GM12878 (cell line): ENCODE data around the gene CSMD2. TPM values are rescaled to one million over a fixed set of nuclear protein-coding genes. Genes with fewer than 3 reads are reported as not detected.

Experiments used
- ATAC-seq: fragments of 200-7000 bp; cut with Tn5 transposase; 3 replicates; pipeline ENCODE4 v1.9.1; 2020; ENCODE audit warnings: mild to moderate bottlenecking, moderate library complexity
- BruUV-seq: library from RNA; stranded (reverse); fragments of 400-500 nt; replicated peaks from 2 replicates; lab custom pipeline; 2021; lab: Mats Ljungman, UMichigan
- CTCF ChIA-PET: fragments of 300-600 bp; sonication (Branson Sonifier 250); formaldehyde crosslinking; extraction: SDS; loops from one replicate; lab custom pipeline; 2021; ENCODE audit warnings: inconsistent platforms; lab: Yijun Ruan, JAX
- POLR2A ChIA-PET: fragments of 350-600 bp; formaldehyde crosslinking; extraction: SDS; loops from one replicate; lab custom pipeline; 2021; ENCODE audit warnings: inconsistent platforms; lab: Charles Lee
- RAD21 ChIA-PET: fragments of 300-600 bp; sonication (Branson Sonifier 250); formaldehyde crosslinking; loops from one replicate; lab custom pipeline; 2023; ENCODE audit warnings: antibody characterized with exemption; ENCODE audit not compliant: unreplicated experiment; lab: Charles Lee
- SMC1A ChIA-PET: fragments of 300-600 bp; sonication (Branson Sonifier 250); formaldehyde crosslinking; loops from one replicate; lab custom pipeline; 2023; ENCODE audit not compliant: unreplicated experiment, uncharacterized antibody; lab: Charles Lee
- DNase-seq: peaks from one replicate; pipeline ENCODE4 v3.0.0-alpha.2; 2011; ENCODE audit warnings: low read depth, low spot score
- FAIRE-seq: peaks from 3 replicates; lab custom pipeline; 2011; peaks lifted over from hg19 to GRCh38; lab: Jason Lieb, UNC
- H2AFZ ChIP-seq: 2 replicates; pipeline ENCODE4 v1.6.0; 2011; ENCODE audit warnings: low read depth, low read length, control low read depth; ENCODE audit not compliant: control insufficient read depth
- H3K27ac ChIP-seq: 2 replicates; pipeline ENCODE4 v1.5.1; 2011; ENCODE audit warnings: control low read depth; ENCODE audit not compliant: control insufficient read depth, insufficient read depth
- H3K27me3 ChIP-seq, 2 experiments: replicated peaks in 1 of 2; 2 replicates each; pipeline versions ENCODE4 v1.6.0 to v1.6.1; 2011; ENCODE audit warnings: low read length in 1 of 2; ENCODE audit not compliant: control insufficient read depth in 2 of 2, insufficient read depth in 2 of 2
- H3K36me3 ChIP-seq, 2 experiments: 2 replicates each; pipeline ENCODE4 v1.5.1; 2011; ENCODE audit warnings: low read length in 1 of 2; ENCODE audit not compliant: control insufficient read depth in 2 of 2, insufficient read depth in 2 of 2
- H3K4me1 ChIP-seq: 2 replicates; pipeline ENCODE4 v1.6.1; 2011; ENCODE audit warnings: mild to moderate bottlenecking, low read length, moderate library complexity, mixed read lengths; ENCODE audit not compliant: control insufficient read depth, insufficient read depth
- H3K4me2 ChIP-seq: 2 replicates; pipeline ENCODE4 v1.6.0; 2011; ENCODE audit warnings: control low read depth; ENCODE audit not compliant: control insufficient read depth, insufficient read depth
- H3K4me3 ChIP-seq: fragments of 200-600 bp; sonication (generic); 2 replicates; pipeline ENCODE4 v1.5.1; 2016
- H3K79me2 ChIP-seq: 2 replicates; pipeline ENCODE4 v1.6.0; 2011; ENCODE audit warnings: low read length; ENCODE audit not compliant: control insufficient read depth, insufficient read depth
- H3K9ac ChIP-seq: 2 replicates; pipeline ENCODE4 v1.8.0; 2011; ENCODE audit warnings: low read length, control low read depth, mixed read lengths; ENCODE audit not compliant: control insufficient read depth, insufficient read depth
- H3K9me3 ChIP-seq: replicated peaks from 3 replicates; pipeline ENCODE4 v1.5.1; 2011; ENCODE audit warnings: mild to moderate bottlenecking, low read length; ENCODE audit not compliant: control insufficient read depth, insufficient read depth
- H4K20me1 ChIP-seq: 2 replicates; pipeline ENCODE4 v1.6.0; 2011; ENCODE audit not compliant: control insufficient read depth, insufficient read depth
- CEBPB ChIP-seq, 2 experiments: fragments of 150-350 bp in 1 of 2; IDR thresholded peaks; 2 replicates each; pipeline ENCODE4 v1.6.1; 2012 to 2014; ENCODE audit warnings: low read depth in 2 of 2, low read length in 2 of 2, borderline replicate concordance in 1 of 2, inconsistent platforms in 1 of 2
- EGR1 ChIP-seq, 2 experiments: IDR thresholded peaks; 1 replicate in 1 of 2; 2 replicates in 1 of 2; pipeline ENCODE4 v1.6.1; 2011 to 2012; ENCODE audit warnings: low read depth in 2 of 2, low read length in 2 of 2, borderline replicate concordance in 1 of 2, mild to moderate bottlenecking in 1 of 2, moderate library complexity in 1 of 2
- JUND ChIP-seq: IDR thresholded peaks from 2 replicates; pipeline ENCODE4 v1.6.1; 2012; ENCODE audit warnings: low read depth, mild to moderate bottlenecking, low read length, improper control_type of control experiment, moderate library complexity
- NFXL1 ChIP-seq: fragments of 450-650 bp; IDR thresholded peaks from 2 replicates; pipeline ENCODE4 v1.6.1; 2017; ENCODE audit warnings: antibody characterized with exemption, mild to moderate bottlenecking, borderline replicate concordance
- WGBS: methylation state at CpG from one replicate; pipeline ENCODE4 v1.1.6; 2016; ENCODE audit warnings: low lambda C conversion rate; ENCODE audit not compliant: insufficient replicate concordance, insufficient coverage; ENCODE audit errors: missing lambda C conversion rate; 5-methylcytosine and 5-hydroxymethylcytosine counted together
- in situ Hi-C: fragments of 300-500 bp; cut with MboI; formaldehyde crosslinking; loops from 9 replicates; pipeline ENCODE4 v1.14.3; 2018; ENCODE audit warnings: mixed read lengths
- intact Hi-C: fragments of 100-400 bp; cut with micrococcal nuclease; formaldehyde crosslinking; loops from one replicate; pipeline ENCODE4 v1.14.2; 2022; ENCODE audit not compliant: unreplicated experiment
- polyA plus RNA-seq, 11 experiments: library from polyadenylated mRNA; depleted of rRNA in 4 of 11; unstranded in 6 of 11; stranded (reverse) in 5 of 11; fragments of >200 nt; fragmentation: Nextera tagmentation in 4 of 11; fragmentation: Illumina TruSeq in 1 of 11; extraction: Ambion mirVana in 4 of 11; extraction: Trizol in 1 of 11; gene quantifications; 1 replicate in 1 of 11; 2 replicates in 10 of 11; pipeline versions ENCODE4 v1.2.1 to v1.2.3, GENCODE V29; 2011 to 2016; ENCODE audit warnings: inconsistent platforms in 2 of 11, missing spikeins in 2 of 11, low read depth in 1 of 11
- total RNA-seq, 4 experiments: library from RNA; depleted of rRNA in 3 of 4; stranded (reverse); fragments of >200 nt in 3 of 4; fragmentation: Illumina TruSeq in 1 of 4; extraction: Trizol in 1 of 4; gene quantifications; 2 replicates each; pipeline versions ENCODE4 v1.2.1 to v1.2.3, GENCODE V29; 2013 to 2021
- TF ChIP-seq, protein P1 (sequence below): fragments of 450-650 bp; IDR thresholded peaks from 2 replicates; pipeline ENCODE4 v1.6.1; 2017; ENCODE audit warnings: antibody characterized with exemption, mild to moderate bottlenecking, moderate library complexity
- TF ChIP-seq, protein P2 (sequence below): fragments of 450-650 bp; IDR thresholded peaks from 2 replicates; pipeline ENCODE4 v1.6.1; 2017; ENCODE audit warnings: mild to moderate bottlenecking, moderate library complexity
- TF ChIP-seq, protein P3 (sequence below): fragments of 450-650 bp; IDR thresholded peaks from 2 replicates; pipeline ENCODE4 v1.6.1; 2017; ENCODE audit warnings: borderline replicate concordance

The CSMD2 gene
- total and polyA plus RNA-seq, 10 of the 15 experiments (the other 5 are each of a cell fraction or from before 2014, with no cell fraction given): under 0.01 TPM; not detected in 9

DNA sequence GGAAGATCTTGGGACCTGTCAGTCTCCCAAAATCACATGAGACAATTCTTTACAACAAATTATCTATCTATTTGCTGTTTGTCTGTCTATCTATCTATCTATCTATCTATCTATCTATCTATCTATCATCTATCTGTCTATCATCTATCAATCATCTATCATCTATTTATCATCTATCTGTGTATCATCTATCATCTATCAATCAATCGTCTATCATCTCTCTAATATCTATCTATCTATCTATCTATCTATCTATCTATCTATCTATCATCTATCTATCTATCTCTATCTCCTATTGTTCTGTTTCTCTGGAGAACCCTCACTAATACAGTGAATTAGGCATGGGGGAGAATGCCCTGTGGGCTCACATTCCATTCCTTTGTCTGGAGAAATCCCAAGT lies 374.5 kb downstream of the CSMD2 start (continued):
- TF ChIP-seq, protein P1, sequence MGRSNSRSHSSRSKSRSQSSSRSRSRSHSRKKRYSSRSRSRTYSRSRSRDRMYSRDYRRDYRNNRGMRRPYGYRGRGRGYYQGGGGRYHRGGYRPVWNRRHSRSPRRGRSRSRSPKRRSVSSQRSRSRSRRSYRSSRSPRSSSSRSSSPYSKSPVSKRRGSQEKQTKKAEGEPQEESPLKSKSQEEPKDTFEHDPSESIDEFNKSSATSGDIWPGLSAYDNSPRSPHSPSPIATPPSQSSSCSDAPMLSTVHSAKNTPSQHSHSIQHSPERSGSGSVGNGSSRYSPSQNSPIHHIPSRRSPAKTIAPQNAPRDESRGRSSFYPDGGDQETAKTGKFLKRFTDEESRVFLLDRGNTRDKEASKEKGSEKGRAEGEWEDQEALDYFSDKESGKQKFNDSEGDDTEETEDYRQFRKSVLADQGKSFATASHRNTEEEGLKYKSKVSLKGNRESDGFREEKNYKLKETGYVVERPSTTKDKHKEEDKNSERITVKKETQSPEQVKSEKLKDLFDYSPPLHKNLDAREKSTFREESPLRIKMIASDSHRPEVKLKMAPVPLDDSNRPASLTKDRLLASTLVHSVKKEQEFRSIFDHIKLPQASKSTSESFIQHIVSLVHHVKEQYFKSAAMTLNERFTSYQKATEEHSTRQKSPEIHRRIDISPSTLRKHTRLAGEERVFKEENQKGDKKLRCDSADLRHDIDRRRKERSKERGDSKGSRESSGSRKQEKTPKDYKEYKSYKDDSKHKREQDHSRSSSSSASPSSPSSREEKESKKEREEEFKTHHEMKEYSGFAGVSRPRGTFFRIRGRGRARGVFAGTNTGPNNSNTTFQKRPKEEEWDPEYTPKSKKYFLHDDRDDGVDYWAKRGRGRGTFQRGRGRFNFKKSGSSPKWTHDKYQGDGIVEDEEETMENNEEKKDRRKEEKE: no peak
- TF ChIP-seq NFXL1 (no peak), JUND (no peak), EGR1 (IDR thresholded peaks at IDR 0.05; ENCODE audit: borderline replicate concordance in 1 of 2, low read depth in 2 of 2, low read length in 2 of 2) (no peak)

DNA sequence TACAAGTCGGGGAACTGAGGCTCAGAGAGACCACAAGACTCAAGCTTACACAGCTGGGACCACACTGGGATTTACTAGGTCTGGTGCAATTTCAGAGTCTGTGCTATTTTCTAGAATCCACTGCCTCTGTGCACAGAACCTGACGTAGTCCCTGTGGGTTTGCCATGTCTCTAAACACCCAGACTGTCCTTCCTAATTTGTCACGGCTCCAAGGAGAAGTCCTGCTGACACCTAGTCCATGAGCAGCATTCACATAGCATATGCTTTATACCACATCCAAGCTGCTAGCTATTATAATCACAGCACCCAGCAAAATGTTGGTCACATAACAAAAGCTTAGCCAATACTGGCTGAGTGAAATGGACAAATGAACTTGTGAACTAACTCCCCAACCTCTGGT lies 380.2 kb downstream of the CSMD2 start:
- H3K27ac ChIP-seq: no peak overlapping the region
- no peaks in the 10 kb centered on the region; a peak in 1 of 4 replicates for H3K27me3 ChIP-seq
- ATAC-seq (no peak), FAIRE-seq (no peak), DNase-seq (no peak)
- intact Hi-C loops: no loop called here
- no peak overlapping the region for H2AFZ ChIP-seq
- no TSS peak for BruUV-seq
- H3K4me2 ChIP-seq: no peak overlapping the region
- no peaks in the 10 kb centered on the region for H3K79me2 ChIP-seq
- no peaks in the 10 kb centered on the region for H4K20me1 ChIP-seq
- in situ Hi-C loops: no loop called here
- H3K9me3 ChIP-seq: no peaks in the 10 kb centered on the region
- ChIA-PET CTCF (no interaction called here), SMC1A (no interaction called here), RAD21 (no interaction called here), POLR2A (no interaction called here)
- TF ChIP-seq CEBPB (IDR thresholded peaks at IDR 0.05; ENCODE audit: borderline replicate concordance in 1 of 2, low read depth in 2 of 2, low read length in 2 of 2): no peak
- TF ChIP-seq, protein P2, sequence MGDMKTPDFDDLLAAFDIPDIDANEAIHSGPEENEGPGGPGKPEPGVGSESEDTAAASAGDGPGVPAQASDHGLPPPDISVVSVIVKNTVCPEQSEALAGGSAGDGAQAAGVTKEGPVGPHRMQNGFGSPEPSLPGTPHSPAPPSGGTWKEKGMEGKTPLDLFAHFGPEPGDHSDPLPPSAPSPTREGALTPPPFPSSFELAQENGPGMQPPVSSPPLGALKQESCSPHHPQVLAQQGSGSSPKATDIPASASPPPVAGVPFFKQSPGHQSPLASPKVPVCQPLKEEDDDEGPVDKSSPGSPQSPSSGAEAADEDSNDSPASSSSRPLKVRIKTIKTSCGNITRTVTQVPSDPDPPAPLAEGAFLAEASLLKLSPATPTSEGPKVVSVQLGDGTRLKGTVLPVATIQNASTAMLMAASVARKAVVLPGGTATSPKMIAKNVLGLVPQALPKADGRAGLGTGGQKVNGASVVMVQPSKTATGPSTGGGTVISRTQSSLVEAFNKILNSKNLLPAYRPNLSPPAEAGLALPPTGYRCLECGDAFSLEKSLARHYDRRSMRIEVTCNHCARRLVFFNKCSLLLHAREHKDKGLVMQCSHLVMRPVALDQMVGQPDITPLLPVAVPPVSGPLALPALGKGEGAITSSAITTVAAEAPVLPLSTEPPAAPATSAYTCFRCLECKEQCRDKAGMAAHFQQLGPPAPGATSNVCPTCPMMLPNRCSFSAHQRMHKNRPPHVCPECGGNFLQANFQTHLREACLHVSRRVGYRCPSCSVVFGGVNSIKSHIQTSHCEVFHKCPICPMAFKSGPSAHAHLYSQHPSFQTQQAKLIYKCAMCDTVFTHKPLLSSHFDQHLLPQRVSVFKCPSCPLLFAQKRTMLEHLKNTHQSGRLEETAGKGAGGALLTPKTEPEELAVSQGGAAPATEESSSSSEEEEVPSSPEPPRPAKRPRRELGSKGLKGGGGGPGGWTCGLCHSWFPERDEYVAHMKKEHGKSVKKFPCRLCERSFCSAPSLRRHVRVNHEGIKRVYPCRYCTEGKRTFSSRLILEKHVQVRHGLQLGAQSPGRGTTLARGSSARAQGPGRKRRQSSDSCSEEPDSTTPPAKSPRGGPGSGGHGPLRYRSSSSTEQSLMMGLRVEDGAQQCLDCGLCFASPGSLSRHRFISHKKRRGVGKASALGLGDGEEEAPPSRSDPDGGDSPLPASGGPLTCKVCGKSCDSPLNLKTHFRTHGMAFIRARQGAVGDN: no peak
- TF ChIP-seq, protein P3, sequence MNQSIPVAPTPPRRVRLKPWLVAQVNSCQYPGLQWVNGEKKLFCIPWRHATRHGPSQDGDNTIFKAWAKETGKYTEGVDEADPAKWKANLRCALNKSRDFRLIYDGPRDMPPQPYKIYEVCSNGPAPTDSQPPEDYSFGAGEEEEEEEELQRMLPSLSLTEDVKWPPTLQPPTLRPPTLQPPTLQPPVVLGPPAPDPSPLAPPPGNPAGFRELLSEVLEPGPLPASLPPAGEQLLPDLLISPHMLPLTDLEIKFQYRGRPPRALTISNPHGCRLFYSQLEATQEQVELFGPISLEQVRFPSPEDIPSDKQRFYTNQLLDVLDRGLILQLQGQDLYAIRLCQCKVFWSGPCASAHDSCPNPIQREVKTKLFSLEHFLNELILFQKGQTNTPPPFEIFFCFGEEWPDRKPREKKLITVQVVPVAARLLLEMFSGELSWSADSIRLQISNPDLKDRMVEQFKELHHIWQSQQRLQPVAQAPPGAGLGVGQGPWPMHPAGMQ: no peak
- no peaks in the 10 kb centered on the region for H3K4me1 ChIP-seq
- WGBS: 2% methylated on average over 3 of the region's 3 CpGs
- H3K36me3 ChIP-seq: no peaks in the 10 kb centered on the region
- H3K4me3 ChIP-seq: no peak overlapping the region
- H3K9ac ChIP-seq: no peak overlapping the region
